ENCODE data around the gene PCBP1.

GRCh38 chr2:70091364-70091763 lies 4.1 kb downstream of the PCBP1 start:
- no peak for TF ChIP-seq CTCF (IDR thresholded peaks at IDR 0.05; ENCODE audit: insufficient read depth, low read length)
- TF ChIP-seq SPI1 (IDR thresholded peaks at IDR 0.05; ENCODE audit: borderline replicate concordance, low read depth): no peak
